NB4 (cell line): Measurements from ENCODE around the gene SFMBT2.

ENCODE experiments used
- DNase-seq: peaks from one replicate; pipeline ENCODE4 v3.0.0; 2010; ENCODE audit warnings: low read depth
- H3K4me3 ChIP-seq: one replicate; pipeline ENCODE4 v1.5.1; 2011; ENCODE audit warnings: mild to moderate bottlenecking, low read depth, low read length, moderate library complexity
- MYC ChIP-seq: IDR thresholded peaks from 2 replicates; pipeline ENCODE4 v1.6.1; 2011; ENCODE audit warnings: low read depth, low read length
- POLR2A ChIP-seq: IDR thresholded peaks from 2 replicates; pipeline ENCODE4 v1.6.1; 2011; ENCODE audit warnings: mild to moderate bottlenecking; ENCODE audit not compliant: insufficient read length; ENCODE audit errors: extremely low read depth
- TF ChIP-seq, protein P1 (sequence below): IDR thresholded peaks from one replicate; pipeline ENCODE4 v1.5.1; 2012; ENCODE audit warnings: low read depth, low read length
- TF ChIP-seq, protein P2 (sequence below): IDR thresholded peaks from 2 replicates; pipeline ENCODE4 v1.6.1; 2011; ENCODE audit warnings: low read depth, low read length

Gene SFMBT2

DNA sequence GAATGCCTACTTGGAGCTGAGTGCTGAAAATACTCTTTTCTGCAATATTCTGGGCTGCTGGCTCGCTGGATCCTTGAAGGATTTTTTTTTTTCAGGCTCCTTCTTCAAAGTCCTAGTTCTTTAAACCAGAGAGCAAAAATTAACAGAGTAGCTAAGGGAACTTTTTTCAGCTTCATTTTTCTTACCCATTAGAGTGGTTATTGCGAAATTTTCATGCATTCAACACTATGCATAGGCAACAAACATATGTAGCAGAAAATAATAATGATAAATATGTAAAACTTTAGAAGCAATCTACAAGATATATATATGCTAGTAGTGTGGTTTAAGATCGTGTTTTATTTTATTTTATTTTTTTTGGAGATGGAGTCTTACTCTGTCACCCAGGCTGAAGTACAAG lies 264.6 kb downstream of the SFMBT2 start:
- TF ChIP-seq MYC: no peak
- TF ChIP-seq, protein P1, sequence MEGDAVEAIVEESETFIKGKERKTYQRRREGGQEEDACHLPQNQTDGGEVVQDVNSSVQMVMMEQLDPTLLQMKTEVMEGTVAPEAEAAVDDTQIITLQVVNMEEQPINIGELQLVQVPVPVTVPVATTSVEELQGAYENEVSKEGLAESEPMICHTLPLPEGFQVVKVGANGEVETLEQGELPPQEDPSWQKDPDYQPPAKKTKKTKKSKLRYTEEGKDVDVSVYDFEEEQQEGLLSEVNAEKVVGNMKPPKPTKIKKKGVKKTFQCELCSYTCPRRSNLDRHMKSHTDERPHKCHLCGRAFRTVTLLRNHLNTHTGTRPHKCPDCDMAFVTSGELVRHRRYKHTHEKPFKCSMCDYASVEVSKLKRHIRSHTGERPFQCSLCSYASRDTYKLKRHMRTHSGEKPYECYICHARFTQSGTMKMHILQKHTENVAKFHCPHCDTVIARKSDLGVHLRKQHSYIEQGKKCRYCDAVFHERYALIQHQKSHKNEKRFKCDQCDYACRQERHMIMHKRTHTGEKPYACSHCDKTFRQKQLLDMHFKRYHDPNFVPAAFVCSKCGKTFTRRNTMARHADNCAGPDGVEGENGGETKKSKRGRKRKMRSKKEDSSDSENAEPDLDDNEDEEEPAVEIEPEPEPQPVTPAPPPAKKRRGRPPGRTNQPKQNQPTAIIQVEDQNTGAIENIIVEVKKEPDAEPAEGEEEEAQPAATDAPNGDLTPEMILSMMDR: no peak
- no peak for TF ChIP-seq POLR2A
- TF ChIP-seq, protein P2, sequence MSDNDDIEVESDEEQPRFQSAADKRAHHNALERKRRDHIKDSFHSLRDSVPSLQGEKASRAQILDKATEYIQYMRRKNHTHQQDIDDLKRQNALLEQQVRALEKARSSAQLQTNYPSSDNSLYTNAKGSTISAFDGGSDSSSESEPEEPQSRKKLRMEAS: no peak
- peak; percentile 9 for DNase-seq
- no peak overlapping the region for H3K4me3 ChIP-seq

DNA sequence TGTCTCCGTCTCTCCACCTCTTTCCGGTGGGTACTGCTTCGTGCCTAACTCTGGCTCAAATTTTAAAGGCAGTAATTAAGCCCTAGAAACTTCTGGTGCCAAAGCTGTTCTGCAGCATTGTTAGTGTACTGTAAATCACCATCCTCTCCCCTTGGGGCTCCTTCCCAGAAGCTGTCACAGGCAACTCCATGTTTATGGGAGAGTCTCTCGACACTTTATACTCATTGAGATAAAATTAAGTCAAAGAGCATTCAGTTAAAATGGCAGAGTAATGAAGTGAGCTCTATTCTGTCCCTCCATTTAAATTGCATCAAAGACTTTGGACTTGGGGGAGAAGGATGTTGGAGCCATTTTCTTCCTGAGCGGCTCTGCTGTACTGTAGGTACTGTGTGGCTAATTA lies 274.8 kb downstream of the SFMBT2 start:
- TF ChIP-seq POLR2A (no peak), MYC (no peak)
- TF ChIP-seq, protein P2: no peak
- TF ChIP-seq, protein P1: no peak
- no peak for DNase-seq
- H3K4me3 ChIP-seq: no peak overlapping the region

DNA sequence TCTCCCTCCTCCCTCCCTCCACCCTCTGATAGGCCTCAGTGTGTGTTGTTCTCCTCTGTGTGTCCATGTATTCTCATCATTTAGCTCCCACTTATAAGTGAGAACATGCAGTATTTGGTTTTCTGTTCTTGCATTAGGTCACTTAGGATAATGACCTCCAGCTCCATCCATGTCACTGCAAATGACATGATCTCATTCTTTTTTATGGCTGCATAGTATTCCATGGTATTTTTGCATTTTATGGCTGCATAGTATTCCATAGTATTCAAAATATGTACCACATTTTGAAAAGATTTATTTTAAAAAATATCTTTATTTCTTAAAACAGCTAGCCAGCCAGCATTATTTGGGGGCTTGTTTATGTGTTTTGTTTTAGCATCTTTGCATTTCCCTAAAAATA lies 275.6 kb downstream of the SFMBT2 start:
- TF ChIP-seq, protein P1: no peak
- TF ChIP-seq, protein P2: no peak
- TF ChIP-seq MYC (no peak), POLR2A (no peak)
- no peak for DNase-seq
- H3K4me3 ChIP-seq: no peak overlapping the region

DNA sequence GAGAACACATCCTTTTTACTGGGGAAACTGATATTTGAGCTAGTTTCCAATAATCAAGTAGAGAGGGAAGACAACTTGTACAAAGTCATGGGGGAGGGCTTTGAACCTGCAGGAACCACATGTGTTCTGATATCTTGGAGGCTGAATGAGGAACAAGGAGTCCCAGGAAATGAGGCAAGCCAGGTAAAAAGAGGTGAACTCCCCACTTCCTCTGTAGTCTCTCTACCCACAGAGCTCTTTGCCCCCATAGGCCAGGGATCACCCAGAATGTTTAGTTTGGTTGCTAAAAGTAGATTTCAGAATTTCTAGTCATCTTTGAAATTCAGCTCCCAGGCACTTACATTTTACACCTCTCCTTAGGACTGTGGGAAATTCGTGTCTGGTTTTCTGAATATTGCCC lies 276.4 kb downstream of the SFMBT2 start:
- peak; percentile 25 for DNase-seq
- no peak overlapping the region for H3K4me3 ChIP-seq
- TF ChIP-seq POLR2A (no peak), MYC (no peak)
- TF ChIP-seq, protein P2: no peak
- TF ChIP-seq, protein P1: no peak

DNA sequence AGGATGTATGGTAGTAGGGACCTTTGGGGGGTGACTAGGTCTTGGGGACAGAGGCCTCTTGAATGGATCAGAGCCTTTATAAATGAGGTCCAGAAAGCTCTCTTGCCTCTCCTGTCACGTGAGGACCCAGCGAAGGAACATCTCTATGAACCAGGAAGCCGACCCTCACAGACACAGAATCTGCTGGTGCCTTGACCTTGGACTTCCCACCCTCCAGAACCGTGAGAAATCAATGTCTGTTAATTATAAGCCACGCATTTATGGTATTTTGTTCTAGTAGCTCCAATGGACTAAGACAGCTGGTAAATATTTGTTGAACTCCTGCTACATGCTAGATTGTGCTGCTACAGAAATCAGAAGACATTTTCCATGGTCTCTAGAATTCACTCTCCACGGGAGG lies 276.9 kb downstream of the SFMBT2 start:
- TF ChIP-seq, protein P1: no peak
- TF ChIP-seq MYC: no peak
- H3K4me3 ChIP-seq: no peak overlapping the region
- DNase-seq: no peak

DNA sequence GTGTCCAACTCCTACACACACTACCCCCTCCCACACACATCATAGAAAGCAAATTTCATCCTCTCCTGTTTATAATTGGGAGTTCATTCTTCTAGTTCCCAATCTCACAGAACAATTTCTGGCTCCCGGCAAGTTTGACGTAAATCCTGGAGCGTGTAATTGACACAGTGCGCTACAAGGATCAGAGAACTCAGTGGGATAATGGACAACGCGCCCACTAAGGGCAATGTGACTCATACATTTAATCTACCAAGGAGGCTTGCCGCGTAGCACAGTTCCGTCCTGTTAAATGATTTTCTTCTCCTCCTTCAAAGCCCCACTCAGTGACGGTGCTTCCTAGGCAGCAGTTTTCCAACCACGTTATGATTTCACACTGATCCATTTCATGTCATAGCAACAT lies 277.6 kb downstream of the SFMBT2 start:
- H3K4me3 ChIP-seq: no peak overlapping the region
- TF ChIP-seq POLR2A (no peak), MYC (no peak)
- TF ChIP-seq, protein P1: no peak
- TF ChIP-seq, protein P2: no peak

More for the DNA sequence above, 277.6 kb downstream of the SFMBT2 start:
- no peak for DNase-seq
